ENCODE data around the gene MASP1.

DNA sequence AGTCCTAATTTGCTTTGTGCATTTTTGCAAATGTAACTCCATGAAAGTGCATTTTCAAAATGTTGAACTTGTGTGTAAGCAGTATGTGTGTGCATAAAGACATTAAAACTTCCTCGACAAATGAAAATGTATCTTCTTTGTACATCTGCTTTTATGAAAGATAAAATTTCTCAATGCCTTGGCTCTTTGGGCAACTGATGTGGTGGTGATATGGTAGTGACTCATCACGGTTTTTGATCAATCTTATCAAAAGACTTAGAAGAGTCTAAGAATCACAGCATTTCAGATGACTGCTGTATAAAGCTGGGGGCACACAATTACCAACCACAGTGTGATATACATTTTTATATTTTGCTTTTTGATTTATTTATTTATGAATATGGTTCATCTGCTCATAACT is 5.4 kb upstream of the MASP1 start:
- TF ChIP-seq, protein P1, sequence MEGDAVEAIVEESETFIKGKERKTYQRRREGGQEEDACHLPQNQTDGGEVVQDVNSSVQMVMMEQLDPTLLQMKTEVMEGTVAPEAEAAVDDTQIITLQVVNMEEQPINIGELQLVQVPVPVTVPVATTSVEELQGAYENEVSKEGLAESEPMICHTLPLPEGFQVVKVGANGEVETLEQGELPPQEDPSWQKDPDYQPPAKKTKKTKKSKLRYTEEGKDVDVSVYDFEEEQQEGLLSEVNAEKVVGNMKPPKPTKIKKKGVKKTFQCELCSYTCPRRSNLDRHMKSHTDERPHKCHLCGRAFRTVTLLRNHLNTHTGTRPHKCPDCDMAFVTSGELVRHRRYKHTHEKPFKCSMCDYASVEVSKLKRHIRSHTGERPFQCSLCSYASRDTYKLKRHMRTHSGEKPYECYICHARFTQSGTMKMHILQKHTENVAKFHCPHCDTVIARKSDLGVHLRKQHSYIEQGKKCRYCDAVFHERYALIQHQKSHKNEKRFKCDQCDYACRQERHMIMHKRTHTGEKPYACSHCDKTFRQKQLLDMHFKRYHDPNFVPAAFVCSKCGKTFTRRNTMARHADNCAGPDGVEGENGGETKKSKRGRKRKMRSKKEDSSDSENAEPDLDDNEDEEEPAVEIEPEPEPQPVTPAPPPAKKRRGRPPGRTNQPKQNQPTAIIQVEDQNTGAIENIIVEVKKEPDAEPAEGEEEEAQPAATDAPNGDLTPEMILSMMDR (IDR thresholded peaks at IDR 0.05) = no peak
- no peak for TF ChIP-seq POLR2A (IDR thresholded peaks at IDR 0.05)
